Measurements from ENCODE around the gene MRPL43. TPM values are rescaled to one million over a fixed set of nuclear protein-coding genes. Genes with fewer than 3 reads are reported as not detected.

The MRPL43 gene
- total and polyA plus RNA-seq, 2 donors (not counting 1 experiment from before 2014, with no cell fraction given), result 56.2 to 99.4 TPM

- TF ChIP-seq EZH2 (IDR thresholded peaks at IDR 0.05; ENCODE audit: borderline replicate concordance, insufficient read depth, low read depth, low read length, poor library complexity, severe bottlenecking), result no peak
- TF ChIP-seq, protein P1, sequence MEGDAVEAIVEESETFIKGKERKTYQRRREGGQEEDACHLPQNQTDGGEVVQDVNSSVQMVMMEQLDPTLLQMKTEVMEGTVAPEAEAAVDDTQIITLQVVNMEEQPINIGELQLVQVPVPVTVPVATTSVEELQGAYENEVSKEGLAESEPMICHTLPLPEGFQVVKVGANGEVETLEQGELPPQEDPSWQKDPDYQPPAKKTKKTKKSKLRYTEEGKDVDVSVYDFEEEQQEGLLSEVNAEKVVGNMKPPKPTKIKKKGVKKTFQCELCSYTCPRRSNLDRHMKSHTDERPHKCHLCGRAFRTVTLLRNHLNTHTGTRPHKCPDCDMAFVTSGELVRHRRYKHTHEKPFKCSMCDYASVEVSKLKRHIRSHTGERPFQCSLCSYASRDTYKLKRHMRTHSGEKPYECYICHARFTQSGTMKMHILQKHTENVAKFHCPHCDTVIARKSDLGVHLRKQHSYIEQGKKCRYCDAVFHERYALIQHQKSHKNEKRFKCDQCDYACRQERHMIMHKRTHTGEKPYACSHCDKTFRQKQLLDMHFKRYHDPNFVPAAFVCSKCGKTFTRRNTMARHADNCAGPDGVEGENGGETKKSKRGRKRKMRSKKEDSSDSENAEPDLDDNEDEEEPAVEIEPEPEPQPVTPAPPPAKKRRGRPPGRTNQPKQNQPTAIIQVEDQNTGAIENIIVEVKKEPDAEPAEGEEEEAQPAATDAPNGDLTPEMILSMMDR (IDR thresholded peaks at IDR 0.05), result no peak
- Histone ChIP-seq H3K9ac (ENCODE audit: low read length) (peak overlapping the region; percentile 78), H3K4me2 (replicated peaks; ENCODE audit: low read depth, low read length, poor library complexity, severe bottlenecking) (peak overlapping the region; percentile 92), H3K36me3 (replicated peaks in 1 of 2; ENCODE audit: control extremely low read depth in 1 of 2, control insufficient read depth in 1 of 2, extremely low read depth in 1 of 2, insufficient read depth in 2 of 2, low read length in 1 of 2) (peaks cover 0 to 5% of the 10 kb centered on the region in 2 experiments), H3K79me2 (ENCODE audit: control insufficient read depth, insufficient read depth, low read length) (no peaks in the 10 kb centered on the region), H3K27me3 (replicated peaks in 1 of 4; ENCODE audit: control extremely low read depth in 1 of 4, control insufficient read depth in 3 of 4, insufficient read depth in 4 of 4, low read length in 3 of 4) (peaks cover 0 to 29% (median 13%) of the 10 kb centered on the region in 4 experiments), H4K20me1 (ENCODE audit: control insufficient read depth, insufficient read depth, low read length, poor library complexity, severe bottlenecking) (peaks cover 4% of the 10 kb centered on the region), H3K27ac (ENCODE audit: low read length in 2 of 2) (peak overlapping the region; percentile 63 to 65), H2AFZ (ENCODE audit: insufficient read depth, low read depth, low read length, poor library complexity, severe bottlenecking) (peak overlapping the region; percentile 77), H3K4me1 (ENCODE audit: control insufficient read depth in 2 of 2, insufficient read depth in 2 of 2, low read length in 2 of 2) (peaks cover 14 to 26% of the 10 kb centered on the region in 2 donors), H3K9me3 (ENCODE audit: control extremely low read depth in 1 of 3, control insufficient read depth in 2 of 3, insufficient read depth in 1 of 3, low read length in 2 of 3) (peaks cover 0 to 2% (median 0%) of the 10 kb centered on the region in 3 donors), H3K4me3 (ENCODE audit: control extremely low read depth in 1 of 5, extremely low read depth in 1 of 5, insufficient read depth in 1 of 5, low read depth in 2 of 5, low read length in 4 of 5) (peak overlapping the region; percentile 32 to 96 (median 79))
- ChIA-PET POLR2A (interaction anchor here (0.6 to 2.1 kb wide), 6 partner anchors 9 to 1474 kb away, joined by 3 to 13 read pairs (median 6); no protein-coding TSS in a partner anchor), CTCF (interaction anchor here (0.8 to 6.4 kb wide), 12 partner anchors 9 to 110 kb away, joined by 3 to 72 read pairs (median 7); partner anchors contain the start of gene KAZALD1)
- no peaks in the 10 kb centered on the region for H3K9me3 Mint-ChIP-seq (ENCODE audit: insufficient read depth)
- DNase-seq (peak; percentile 87), ATAC-seq (ENCODE audit: low read depth) (peak; percentile 53)
- peaks cover 15% of the 10 kb centered on the region for H3K27me3 Mint-ChIP-seq
- peaks cover 19% of the 10 kb centered on the region for H3K4me1 Mint-ChIP-seq
- intact Hi-C loops (cut with micrococcal nuclease), result loop anchor here (1.0 to 2.0 kb wide), 4 partner anchors 9 to 33 kb away; partner anchors contain the start of gene LZTS2
- under 1% methylated on average over 42 of the region's 47 CpGs for WGBS (ENCODE audit: insufficient coverage)
- H3K27ac Mint-ChIP-seq, result peak overlapping the region; percentile 90
- H3K4me3 Mint-ChIP-seq, result peak overlapping the region; percentile 88
Observed at GRCh38 chr10:101031796-101032636, 44.7 kb upstream of the MRPL43 start.

Measured in B cell (primary cell).